ENCODE data around the gene TMPRSS12.

DNA sequence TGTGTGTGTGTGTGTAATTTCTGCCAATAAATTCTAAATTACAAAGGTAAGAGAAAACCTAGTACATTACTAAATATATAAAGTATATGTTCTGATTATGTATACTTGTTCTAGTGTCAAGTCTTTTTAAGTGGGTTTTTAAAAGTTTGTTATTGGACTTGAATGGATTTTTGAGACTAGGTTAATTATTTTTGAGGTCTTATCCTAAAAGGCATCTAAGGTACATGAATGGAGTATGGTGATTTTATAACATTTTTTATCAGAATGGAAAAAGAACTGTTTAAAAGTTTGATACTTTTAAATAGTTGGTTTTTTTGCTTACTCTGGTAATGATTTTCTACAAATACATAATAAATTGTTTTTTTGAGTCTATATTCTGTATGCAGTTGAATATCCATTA lies 22.5 kb upstream of the TMPRSS12 start:
- TF ChIP-seq, protein P1, sequence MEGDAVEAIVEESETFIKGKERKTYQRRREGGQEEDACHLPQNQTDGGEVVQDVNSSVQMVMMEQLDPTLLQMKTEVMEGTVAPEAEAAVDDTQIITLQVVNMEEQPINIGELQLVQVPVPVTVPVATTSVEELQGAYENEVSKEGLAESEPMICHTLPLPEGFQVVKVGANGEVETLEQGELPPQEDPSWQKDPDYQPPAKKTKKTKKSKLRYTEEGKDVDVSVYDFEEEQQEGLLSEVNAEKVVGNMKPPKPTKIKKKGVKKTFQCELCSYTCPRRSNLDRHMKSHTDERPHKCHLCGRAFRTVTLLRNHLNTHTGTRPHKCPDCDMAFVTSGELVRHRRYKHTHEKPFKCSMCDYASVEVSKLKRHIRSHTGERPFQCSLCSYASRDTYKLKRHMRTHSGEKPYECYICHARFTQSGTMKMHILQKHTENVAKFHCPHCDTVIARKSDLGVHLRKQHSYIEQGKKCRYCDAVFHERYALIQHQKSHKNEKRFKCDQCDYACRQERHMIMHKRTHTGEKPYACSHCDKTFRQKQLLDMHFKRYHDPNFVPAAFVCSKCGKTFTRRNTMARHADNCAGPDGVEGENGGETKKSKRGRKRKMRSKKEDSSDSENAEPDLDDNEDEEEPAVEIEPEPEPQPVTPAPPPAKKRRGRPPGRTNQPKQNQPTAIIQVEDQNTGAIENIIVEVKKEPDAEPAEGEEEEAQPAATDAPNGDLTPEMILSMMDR (IDR thresholded peaks at IDR 0.05): no peak
- TF ChIP-seq EZH2phosphoT487 (IDR thresholded peaks at IDR 0.05): no peak

Data from neural progenitor cell (in vitro differentiated cells).